IPS-15b (cell line): ENCODE results near the gene TEX36.
"Not testable (repeated sequence)": the region's sequence is repeated elsewhere in the genome, so short reads cannot be mapped to it uniquely, and the experiment has no call there.

Source experiments
- H3K27me3 ChIP-seq: one replicate; pipeline ENCODE4 v1.6.1; 2013; ENCODE audit warnings: low read length; ENCODE audit not compliant: control insufficient read depth, insufficient read depth
- H3K36me3 ChIP-seq: one replicate; pipeline ENCODE4 v1.6.1; 2013; ENCODE audit warnings: low read length; ENCODE audit not compliant: control insufficient read depth, insufficient read depth
- H3K4me1 ChIP-seq: one replicate; pipeline ENCODE4 v1.6.1; 2013; ENCODE audit warnings: mild to moderate bottlenecking, low read length; ENCODE audit not compliant: control insufficient read depth, insufficient read depth
- H3K4me3 ChIP-seq: one replicate; pipeline ENCODE4 v1.5.1; 2013; ENCODE audit warnings: low read depth, low read length
- H3K9ac ChIP-seq: one replicate; pipeline ENCODE4 v1.6.1; 2013; ENCODE audit warnings: low read depth, mild to moderate bottlenecking, low read length
- H3K9me3 ChIP-seq: one replicate; pipeline ENCODE4 v1.6.1; 2013; ENCODE audit warnings: mild to moderate bottlenecking, low read length; ENCODE audit not compliant: control insufficient read depth, insufficient read depth

TEX36 gene

DNA sequence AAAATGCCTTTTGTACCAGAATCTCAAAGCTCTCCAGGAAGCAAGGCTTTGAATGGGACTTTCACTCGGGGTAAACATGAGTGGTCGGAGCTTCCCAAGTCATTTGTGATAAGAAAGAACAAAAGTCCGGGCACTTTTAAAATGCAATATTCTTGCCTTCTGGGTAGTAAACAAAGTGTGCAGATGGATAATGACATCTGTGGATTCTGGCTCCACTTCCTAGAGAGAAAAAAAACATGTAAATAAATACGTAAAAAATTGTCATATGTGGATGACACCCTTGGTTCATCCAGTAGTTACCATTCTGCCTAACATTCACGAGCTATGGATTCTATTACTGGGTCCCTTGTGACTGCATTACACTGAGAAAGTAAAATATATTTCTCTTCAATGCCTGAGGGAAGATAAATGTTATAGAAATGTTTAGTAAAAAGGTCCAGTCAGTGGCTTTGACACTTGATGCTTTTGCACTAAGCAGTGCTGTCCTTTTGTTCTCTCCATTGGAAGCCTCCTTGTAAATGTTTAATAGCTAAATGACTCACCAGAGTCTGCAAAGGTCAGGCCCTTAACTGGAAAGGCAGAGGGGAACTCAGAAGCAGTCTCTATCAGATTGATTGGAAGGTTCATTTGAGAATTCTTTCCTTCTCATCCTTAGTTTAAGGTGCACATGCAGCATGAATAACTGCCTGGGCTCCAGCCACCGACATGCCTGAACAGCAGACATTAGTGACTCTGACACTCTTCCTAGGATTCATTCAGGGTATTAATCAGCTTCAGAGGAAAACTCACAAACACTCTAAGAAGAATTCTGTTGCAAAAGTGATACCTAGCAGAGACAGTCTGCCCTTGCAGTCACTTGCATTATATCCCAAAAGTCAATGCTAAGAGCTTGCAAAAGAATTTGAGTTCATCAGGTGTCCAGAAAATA is 24.8 kb upstream of the TEX36 start:
- Histone ChIP-seq H3K9ac (no peak overlapping the region), H3K4me3 (no peak overlapping the region), H3K9me3 (peaks cover 6% of the 10 kb centered on the region), H3K27me3 (no peaks in the 10 kb centered on the region), H3K36me3 (no peaks in the 10 kb centered on the region), H3K4me1 (peaks cover 5% of the 10 kb centered on the region)

DNA sequence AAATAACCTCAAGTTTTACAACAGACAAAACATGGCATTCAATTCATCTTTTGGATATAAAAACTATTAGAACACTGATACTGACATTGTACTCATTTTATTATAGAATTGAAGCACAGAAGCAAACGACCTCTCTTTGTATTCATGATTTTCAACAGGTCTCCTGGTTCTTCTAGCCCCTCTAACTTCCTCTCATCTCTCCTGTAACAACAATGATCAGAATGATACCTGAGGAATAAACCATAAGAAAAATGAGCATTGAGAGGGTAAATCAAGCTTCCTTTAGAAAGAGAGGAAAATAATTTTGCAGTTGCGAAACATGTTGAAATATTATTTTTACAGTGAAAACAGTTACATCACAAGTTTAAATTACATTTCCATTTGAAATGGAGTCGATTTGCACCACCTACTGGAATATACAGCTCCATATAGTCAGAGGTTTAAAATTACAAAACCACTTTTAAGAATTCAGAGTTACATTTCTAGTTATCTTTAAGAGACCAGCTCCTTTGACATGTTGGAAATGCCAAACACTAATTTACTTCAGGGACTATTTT is 17.5 kb upstream of the TEX36 start:
- H3K9me3 ChIP-seq, result no peaks in the 10 kb centered on the region
- no peak overlapping the region for H3K9ac ChIP-seq
- H3K27me3 ChIP-seq, result no peaks in the 10 kb centered on the region
- H3K4me3 ChIP-seq, result no peak overlapping the region
- no peaks in the 10 kb centered on the region for H3K36me3 ChIP-seq
- no peaks in the 10 kb centered on the region for H3K4me1 ChIP-seq

DNA sequence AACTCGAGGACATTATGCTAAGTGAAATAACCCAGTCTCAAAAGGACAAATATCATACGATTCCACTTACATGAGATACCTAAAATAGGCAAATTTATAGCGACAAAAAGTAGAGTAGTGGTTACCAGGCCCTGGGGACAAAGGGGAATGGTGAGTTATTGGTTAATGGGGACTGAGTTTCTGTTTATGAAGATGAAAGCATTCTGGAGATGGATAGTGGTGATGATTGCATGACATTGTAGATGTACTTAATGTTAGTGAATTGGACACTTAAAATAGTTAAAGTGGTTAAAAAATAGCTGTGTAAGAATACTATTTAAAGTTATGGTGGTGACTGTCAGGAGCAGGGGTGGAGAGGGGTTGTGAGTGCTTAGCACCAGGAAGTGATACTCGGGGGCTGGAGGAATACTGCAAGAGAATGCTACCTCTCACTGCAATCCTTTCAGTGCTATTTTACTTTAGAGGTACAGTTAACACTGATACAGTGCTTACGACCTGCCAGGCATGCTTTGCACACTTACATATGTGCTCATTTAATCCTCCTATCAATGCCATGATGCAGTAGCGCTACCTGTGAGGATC is 16.7 kb upstream of the TEX36 start:
- H3K4me1 ChIP-seq, result no peaks in the 10 kb centered on the region
- H3K27me3 ChIP-seq, result no peaks in the 10 kb centered on the region
- H3K4me3 ChIP-seq, result no peak overlapping the region

DNA sequence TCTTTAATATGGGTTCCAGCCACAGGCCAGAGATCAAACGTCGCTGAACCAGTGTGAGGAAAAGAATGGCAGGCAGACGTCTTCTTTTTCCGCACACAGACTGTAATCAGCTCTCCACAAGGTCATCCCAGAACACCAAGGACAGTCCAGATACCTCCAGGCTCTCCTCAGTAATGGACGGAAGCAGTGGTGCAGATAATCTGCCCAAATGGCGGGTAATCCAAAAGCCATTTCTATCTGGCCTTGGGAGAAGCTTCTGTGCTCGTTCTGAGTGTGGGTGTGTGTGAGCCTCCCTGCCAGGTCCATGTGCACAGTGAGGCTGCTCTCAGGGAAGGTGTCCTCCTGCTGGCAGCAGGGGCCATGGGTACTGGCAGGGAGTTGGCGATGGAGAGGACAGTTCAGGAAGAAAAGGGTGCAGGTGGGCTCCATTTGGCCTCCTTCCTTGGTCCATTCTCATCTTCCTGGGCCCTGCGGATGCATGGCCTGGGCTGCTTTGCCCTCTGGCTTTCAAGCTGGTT is 15.6 kb upstream of the TEX36 start:
- Histone ChIP-seq H3K27me3 (no peaks in the 10 kb centered on the region), H3K36me3 (no peaks in the 10 kb centered on the region), H3K4me3 (no peak overlapping the region), H3K9me3 (no peaks in the 10 kb centered on the region), H3K4me1 (no peaks in the 10 kb centered on the region), H3K9ac (no peak overlapping the region)

More for the DNA sequence above, 16.7 kb upstream of the TEX36 start:
- Histone ChIP-seq H3K36me3 (no peaks in the 10 kb centered on the region), H3K9me3 (no peaks in the 10 kb centered on the region), H3K9ac (no peak overlapping the region)

DNA sequence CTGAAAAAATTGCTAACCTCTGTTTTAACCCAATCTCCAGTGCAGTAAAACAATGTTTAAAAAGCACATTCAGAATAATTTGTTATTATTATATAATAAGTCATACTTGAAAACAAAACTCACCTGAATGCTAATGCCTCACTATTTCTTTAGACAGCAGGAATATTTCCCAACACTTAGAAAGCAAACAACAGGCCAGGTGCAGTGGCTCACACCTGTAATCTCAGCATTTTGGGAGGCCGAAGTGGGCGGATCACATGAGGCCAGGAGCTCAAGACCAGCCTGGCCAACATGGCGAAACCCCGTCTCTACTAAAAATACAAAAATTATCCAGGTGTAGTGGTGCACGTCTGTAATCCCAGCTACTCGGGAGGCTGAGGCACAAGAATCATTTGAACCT is 13.9 kb upstream of the TEX36 start:
- H3K9ac ChIP-seq, H3K4me3 ChIP-seq, H3K9me3 ChIP-seq, H3K36me3 ChIP-seq, H3K4me1 ChIP-seq, H3K27me3 ChIP-seq: not testable (repeated sequence)

DNA sequence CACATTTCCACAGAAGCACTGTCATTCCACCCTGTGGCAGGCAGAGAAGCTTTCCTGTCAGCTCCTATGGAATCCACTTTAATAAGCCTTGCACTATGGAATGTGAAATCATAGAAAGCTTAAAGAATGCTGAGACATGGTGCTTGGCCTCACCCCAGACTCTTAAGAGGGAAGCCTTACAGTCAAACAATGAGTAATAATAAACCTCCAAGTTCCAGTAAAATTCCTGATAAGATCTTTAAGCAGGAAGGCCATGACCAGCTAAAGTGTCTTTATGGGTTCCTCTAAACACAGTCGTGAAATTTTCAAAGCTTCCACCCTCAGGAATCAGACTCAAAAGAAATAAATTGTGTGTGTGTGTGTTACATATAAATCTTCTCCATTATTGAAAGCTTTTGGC is 11.9 kb upstream of the TEX36 start:
- Histone ChIP-seq H3K27me3 (no peaks in the 10 kb centered on the region), H3K36me3 (no peaks in the 10 kb centered on the region), H3K9ac (no peak overlapping the region), H3K4me3 (no peak overlapping the region), H3K9me3 (no peaks in the 10 kb centered on the region), H3K4me1 (no peaks in the 10 kb centered on the region)

DNA sequence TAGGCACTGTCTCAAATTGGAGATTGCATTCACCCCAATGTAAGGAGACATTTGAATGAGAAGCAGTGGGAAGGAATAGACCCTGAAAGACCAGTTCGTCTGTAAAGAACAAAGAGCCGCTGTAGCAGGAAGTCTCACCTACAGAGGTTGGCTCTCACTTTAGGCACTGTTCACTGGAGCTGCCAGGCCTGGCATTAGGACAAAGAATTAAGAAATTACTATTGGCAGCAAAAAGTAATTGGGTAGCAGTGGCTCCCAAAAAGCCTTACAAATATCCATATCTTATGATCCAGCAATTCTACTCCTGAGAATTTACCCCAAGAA is 10.5 kb upstream of the TEX36 start:
- Histone ChIP-seq H3K36me3 (no peaks in the 10 kb centered on the region), H3K9ac (no peak overlapping the region), H3K4me1 (no peaks in the 10 kb centered on the region), H3K4me3 (no peak overlapping the region), H3K9me3 (no peaks in the 10 kb centered on the region), H3K27me3 (no peaks in the 10 kb centered on the region)

DNA sequence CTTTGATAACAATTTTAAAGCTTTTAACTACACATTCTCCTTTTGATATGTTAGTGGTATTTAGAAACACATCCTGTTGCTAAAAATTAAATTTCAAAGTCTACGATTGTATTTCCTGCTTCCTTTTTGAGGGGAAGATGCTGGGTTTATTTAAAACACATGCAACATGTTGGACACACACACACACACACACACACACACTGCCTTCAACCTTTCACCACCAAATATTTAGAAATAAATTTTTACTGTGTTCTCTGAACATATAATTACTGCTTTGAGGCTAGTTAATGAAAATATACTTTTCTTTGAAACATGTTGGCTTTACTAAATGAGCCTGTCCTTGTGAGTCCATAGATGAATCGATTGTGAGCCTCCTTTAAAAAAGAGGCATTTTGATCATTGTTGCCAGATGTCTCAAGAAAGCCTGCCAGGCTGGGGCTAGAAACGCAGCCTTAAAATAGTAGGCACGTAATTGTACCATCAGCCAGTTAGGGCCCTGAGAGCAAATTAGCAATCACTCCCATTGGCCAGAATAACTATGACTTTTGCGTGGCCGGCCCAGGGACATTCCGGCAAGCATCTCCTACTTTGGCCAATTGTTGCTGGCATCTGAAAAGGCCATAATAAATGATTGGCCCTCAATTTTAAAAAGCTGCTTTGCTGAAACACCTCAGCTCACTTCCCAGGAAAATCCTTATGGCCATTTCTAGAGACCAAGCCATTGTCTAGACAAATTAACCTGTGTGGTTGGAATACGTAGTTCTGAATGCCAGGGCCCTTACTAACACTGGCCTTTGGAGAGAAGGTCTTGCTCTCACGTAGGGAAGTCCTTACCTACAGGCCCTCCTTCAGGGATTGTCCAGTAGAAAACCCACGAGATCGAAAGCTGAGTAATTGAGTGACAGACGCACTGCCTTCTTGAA is 9.9 kb upstream of the TEX36 start:
- H3K4me3 ChIP-seq, result no peak overlapping the region
- no peaks in the 10 kb centered on the region for H3K9me3 ChIP-seq
- no peak overlapping the region for H3K9ac ChIP-seq
- H3K27me3 ChIP-seq, result no peaks in the 10 kb centered on the region
- H3K36me3 ChIP-seq, result no peaks in the 10 kb centered on the region
- no peaks in the 10 kb centered on the region for H3K4me1 ChIP-seq

DNA sequence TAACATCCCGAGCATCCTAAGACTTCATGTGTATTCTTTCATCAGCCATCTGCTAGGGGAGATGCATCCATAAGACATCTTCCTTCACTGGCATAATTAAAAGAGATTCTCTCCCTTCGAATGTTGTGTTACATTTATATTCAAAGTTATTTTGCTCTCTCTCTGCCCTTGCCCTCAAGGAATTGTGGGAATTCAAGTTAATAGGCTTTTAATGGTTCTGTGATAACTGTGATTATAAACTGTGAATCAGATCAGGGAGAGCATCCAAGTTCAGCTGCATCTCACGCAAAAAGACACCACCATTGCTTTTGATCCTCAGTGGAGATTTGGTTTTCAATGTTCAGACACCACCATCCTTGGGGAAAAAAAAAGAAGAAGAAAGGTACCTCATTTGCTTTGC is 9.2 kb upstream of the TEX36 start:
- Histone ChIP-seq H3K4me3 (no peak overlapping the region), H3K9me3 (no peaks in the 10 kb centered on the region), H3K4me1 (no peaks in the 10 kb centered on the region), H3K36me3 (no peaks in the 10 kb centered on the region), H3K27me3 (no peaks in the 10 kb centered on the region), H3K9ac (no peak overlapping the region)

DNA sequence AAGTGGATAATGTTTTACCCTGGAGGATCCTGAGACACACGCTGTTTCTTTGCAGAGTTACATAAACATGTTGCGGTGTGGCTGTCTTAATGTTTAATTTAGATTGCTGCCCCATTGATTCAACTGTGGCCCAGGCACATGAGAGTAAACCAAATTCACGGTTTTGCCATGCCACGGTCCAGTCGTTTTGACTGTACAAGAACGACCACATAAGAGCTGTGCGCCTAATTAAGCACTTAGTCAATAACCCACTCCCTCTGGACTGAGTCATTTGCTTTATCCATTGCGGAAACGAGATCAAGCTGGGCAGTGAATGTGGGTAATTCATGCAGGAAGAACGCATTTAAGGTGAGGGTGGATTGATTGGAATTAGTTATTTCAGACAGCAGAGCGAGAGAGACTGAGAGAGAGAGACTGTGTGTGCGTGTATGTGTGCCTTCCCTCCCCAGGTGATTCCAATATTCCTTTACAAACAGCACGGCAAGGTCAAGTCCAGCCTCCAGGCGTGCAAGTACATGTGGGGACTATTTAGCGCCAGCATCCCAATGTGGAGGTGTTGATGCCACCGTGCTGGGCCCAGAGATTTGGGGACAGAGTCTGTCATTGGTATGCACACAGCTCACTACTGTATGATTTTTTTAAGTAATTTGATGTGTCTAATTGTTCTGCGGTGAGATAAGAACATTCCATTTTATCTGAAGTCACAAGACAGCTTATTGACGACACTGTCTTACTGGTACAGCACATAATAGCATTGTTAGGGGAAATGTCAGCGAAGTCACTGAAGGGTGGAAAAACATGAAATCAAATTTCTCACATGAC is 8.4 kb upstream of the TEX36 start:
- Histone ChIP-seq H3K4me1 (no peaks in the 10 kb centered on the region), H3K9me3 (no peaks in the 10 kb centered on the region), H3K27me3 (no peaks in the 10 kb centered on the region), H3K4me3 (no peak overlapping the region), H3K9ac (no peak overlapping the region), H3K36me3 (no peaks in the 10 kb centered on the region)
